ENCODE results near the gene IGF2.
A peak's percentile ranks its signal among the peaks of the same experiment; 100 is the strongest.

Gene IGF2

DNA sequence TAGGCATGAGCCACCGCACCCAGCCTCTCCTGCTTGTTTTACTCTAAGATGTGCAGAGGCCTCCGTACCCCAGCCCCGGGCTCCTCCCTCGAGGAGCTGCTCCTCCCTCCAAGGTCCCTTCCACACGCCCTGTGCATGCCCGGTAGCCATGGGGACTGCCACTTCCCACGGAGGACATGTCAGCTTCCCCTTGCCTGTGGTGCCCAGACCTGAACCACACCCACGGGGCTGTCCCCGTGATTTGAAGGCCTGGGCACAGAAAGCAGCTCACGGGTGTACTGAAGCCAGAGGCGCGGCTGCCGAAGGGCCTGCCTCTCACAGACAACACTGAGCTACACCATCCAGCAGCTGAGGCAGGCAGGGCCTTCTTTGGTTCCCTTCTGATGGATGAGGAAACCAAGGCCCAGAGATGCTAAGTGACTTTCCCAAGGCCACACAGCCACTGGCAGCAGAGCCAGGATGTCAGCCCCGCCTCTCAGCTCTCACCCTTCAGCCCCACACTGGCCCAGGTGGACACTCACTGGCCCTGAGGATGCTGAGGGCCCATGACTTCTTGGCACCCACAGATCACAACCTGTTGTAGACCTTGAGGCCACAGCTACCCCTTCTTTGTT, 14.5 kb upstream of the IGF2 start:
- no peak for DNase-seq

DNA sequence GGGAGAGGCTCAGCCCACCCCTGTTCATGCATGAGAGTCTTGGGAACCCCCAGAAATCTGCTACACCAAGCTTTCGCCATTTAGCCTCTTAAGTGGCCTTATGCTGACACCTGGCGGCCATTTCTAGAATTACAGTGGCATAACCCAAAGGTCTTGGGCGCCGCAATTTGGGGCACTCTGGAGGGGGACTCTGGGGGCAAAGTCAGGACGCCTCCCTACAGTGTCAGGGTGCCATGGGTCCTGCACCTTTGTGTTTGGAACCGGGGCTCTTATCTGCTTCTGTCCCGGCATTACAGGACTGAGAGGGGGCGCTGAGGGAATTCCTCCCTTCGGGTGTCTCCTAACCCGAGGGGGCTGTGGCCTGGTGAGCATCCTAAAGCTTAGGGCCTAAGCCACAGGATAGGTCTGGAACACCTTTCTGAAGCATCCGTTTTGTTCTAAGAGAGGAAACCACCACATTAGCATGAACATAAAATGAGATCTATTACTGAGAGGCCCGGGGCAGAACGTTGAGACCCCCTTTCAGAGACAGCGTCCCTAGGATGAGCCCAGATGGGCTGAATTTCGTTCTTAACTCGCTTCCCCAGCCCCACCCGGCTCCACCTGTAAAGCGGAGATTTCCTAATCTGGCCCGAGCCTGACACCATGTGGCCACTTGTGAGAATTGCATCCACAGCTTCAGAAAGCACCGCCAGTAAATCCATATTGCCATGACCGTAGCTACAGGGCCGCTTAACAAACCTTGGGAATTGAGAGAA, 12.5 kb upstream of the IGF2 start:
- peak; percentile 88 for DNase-seq

DNA sequence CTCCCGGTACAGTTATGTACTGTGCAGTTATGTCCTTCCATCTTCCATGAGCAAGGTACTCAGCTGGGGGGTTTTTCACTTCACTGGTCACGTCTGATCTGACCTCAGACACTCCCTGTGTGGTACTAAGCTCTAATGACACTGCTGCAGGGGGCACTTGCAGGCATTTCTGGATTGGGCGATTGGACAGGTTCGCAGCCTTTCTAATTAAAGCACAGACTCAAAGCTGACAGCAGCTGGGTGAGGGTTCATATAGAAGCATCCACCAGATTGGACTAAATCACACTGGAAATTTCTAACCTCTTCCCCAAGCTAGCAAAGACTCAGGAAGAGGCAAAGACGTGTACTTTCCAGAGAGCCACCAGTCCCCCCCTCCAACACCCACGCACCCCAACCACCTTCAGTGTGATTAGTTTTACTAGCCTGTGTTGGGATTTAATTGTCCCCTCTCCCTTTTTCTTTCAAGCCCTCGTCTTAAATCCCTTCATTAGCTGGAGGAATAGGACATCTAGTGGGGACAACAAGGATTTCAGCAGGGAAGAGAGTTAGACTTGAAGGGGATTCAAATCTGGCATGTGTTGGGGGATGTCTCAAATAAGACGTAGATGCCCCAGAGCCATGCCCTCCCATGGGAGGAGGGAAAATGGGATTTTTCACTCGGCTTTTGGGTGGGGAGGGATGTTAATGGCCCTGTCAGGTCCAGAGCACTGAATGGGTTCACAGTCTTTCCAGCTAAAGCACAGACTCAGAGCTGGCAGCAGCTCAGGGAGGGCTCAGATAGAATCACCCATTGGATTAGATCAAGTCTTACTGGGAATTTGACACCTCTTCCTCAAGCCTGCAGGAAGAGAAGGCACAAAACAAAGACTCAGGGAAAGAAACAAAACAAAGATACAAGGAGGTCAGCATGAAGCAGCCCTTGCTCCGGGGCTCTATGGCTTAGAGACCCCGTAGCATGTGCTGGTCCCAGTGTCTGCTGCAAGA, 11.0 kb upstream of the IGF2 start:
- DNase-seq = peak; percentile 80

DNA sequence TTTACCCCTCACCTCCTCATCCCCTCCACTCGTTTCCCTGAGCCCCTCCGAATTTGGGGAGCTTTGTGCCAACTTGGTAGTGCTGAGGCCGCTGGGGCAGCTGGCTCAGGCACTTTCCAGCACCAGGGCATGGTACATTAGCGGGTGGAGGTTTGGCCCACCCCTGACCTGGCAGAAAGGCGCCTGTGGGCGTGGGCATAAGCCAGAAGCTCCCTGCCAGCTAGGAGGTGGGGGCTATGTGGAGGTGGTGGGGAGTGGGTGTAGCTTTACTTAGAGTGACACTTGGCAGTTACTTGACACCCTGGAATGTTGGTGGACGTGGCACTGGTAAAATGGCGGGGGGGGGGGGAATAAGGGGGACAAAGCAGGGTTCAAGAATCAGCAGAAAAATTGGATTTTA, 10.3 kb upstream of the IGF2 start:
- no peak for DNase-seq

DNA sequence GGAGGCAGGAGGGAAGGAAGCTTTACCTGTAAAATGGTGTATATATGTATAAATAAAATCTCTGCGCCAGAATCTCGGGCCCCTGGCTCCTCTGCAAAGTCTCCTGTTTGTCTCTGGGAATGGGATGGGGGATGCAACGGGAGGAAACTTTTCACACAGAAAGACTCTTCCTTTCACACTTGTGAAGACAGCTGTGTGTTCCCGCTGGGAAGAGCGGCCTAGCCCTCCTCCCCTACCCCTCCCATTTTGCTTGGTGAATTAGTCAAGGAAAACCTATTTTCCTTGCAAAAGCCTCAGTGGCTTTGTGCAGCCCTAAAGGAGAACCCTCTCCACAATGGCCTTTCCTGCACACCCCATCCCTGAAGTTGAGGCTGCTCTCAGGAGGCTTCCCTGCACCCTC, 9.4 kb upstream of the IGF2 start:
- DNase-seq = no peak

DNA sequence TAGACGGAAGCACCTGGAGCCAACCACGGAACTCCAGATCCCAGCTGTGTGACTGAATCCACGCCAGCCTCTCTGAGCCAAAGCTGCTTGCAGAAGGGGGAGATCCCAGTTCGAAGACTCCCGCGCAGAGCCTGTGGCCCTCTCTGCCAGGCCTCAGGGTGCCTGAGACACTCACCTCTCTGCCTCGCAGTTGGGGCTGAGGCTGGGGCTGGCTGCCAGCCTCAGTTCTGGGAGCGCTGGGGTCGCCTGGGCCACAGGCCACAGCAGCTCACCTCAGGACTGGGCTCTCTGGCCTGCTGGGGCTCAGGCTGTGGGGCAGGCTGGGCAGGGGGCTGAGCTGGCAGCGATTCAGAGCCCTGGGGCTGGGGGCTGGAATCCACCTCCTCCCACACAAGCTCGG, 8.2 kb upstream of the IGF2 start:
- no peak for DNase-seq

DNA sequence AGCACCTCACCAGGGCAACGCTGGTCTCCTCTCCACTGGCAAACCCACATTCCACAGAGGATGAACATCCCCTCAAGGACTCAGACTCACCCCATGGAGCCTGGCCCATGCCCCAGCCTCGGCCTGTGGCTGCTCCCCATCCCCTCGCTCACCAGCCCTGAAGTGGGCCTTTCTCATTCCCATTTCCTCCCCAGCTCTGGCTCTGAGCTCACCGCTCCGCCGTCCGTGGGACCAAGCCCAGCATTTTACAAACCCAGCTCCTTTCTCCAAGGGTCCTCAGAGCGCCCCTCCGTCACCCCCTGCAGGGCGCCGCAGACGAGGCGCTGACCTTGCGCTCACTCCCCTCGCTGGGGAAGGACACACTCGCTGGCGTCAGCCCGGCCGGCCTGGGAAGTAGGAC, 6.9 kb upstream of the IGF2 start:
- no peak for DNase-seq

DNA sequence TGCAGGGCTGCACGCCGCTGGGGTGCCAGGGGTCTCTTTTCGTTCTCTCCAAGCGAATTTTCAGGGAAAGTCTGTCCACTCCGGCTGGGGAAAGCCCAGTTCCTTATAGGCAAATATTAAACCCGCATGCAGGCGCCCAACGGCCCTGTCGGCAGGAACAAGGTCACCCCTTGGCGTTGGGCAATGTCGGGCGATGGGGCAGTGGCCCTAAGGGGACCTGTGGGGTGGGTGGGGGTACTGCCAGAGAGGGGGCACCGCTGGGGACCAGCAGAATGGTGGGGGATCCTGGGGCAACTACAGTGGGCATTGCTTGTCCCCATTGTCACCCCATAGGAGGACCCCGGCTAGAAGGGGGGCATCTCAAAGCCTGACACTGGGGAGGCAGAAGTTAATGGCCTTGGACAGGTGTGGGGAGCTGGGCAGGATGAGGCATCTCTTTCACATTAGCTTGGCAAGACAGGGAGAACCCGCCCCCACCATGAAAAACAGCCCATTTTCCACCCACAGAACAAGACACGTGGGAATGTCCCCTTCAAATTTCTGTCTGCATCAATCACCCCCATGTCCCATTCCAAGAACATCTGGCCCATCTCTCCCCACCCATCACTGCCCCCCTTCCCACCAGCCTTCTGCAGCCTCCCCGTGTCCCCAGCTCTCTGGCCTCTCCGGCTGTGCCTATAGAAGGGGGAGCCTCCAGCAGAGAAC, 5.5 kb upstream of the IGF2 start:
- DNase-seq = no peak

DNA sequence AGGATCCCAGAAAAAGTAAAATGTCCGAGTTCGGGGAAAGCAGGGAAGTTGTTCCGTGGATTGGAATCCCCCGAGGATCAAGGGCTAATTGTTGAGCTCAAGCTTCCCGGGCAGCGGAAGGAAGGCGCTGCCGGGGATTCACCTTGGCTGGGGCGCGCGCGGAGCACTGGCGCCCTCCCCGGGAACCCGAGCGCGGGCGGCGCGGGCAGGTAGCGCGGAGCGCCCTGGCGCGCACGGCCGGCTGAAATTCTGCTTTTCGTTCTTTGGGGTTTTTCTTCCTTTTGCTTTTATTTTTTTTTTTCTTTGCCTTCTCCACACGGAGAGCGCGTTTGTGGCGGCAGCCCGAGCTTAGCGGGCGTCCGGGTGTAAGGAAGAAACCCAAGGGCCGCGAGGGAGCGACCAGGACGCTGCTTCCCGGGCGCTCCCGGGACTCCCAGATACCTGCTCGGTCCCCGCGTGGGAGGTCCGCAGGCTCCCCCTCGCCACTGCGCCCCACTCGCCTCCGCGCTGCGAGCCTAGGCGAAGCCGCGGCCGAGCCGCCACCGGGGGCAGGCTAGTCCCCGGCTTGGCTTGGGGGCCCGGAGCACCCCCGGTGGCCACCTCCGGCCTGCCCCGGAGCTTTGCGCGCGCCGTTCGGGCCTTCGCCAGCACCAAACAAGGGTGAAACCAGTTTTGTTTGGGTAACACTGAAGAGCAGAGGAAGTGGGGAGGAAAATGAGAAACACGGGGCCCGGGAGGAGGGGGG, 4.8 kb upstream of the IGF2 start:
- peak; percentile 64 for DNase-seq

DNA sequence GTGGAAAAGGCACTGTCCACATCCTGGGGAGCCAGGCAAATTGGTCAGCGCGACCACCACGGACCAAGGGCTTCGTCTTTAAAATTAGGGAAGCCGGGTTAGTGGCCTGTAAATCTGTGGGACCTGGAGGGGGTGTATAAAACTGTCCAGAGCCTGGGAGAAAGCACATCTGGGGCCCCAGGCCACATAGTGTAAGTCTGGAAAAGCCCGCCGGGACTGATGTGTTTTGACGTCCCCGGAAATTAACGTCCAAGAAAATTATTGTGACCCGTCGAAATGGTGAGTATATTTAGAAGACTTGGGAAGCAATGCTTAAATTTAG, 4.2 kb upstream of the IGF2 start:
- no peak for DNase-seq

DNA sequence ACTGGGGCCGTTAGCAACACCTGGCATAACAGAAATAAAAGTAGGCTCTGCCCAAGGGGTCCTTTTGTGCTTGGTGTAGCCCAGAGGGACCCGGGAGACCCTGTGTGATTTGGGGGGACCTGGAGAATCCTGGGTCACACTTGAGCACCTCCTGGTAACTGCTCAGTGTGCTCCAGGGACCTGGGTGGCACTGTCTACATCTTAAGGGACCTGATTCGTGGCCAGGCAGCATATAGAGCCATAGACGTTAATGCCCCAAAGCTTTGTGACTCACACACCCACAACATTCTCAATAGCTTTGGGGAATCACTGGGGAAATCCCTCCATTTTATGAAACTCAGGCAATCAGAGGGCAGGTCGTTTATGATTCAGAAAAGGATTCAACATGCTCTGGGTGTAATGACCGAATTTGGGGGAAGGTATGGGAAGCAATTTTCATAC, 3.6 kb upstream of the IGF2 start:
- no peak for DNase-seq

DNA sequence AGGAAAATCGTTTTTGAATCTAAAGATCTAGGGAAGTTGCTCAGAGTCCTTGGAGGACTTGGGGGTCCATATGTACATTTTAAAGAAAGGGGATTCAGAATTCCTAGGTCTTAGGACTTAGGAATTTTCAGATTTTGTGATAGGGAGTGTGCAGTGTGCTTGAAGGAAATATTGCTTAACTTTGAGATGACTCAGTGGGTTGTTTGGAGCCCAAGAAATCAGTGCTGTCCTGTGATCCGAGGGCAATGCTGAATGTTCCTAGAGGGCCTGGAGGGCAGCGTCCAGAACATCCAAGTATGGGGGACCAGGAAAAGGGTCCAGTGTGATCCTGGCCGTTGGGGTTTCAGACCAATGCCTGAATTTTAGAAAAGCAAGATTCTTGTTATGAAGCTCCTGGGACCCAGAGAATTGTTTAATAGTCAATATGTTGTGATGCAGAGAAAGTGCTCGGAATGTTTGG, 3.1 kb upstream of the IGF2 start:
- no peak for DNase-seq

DNA sequence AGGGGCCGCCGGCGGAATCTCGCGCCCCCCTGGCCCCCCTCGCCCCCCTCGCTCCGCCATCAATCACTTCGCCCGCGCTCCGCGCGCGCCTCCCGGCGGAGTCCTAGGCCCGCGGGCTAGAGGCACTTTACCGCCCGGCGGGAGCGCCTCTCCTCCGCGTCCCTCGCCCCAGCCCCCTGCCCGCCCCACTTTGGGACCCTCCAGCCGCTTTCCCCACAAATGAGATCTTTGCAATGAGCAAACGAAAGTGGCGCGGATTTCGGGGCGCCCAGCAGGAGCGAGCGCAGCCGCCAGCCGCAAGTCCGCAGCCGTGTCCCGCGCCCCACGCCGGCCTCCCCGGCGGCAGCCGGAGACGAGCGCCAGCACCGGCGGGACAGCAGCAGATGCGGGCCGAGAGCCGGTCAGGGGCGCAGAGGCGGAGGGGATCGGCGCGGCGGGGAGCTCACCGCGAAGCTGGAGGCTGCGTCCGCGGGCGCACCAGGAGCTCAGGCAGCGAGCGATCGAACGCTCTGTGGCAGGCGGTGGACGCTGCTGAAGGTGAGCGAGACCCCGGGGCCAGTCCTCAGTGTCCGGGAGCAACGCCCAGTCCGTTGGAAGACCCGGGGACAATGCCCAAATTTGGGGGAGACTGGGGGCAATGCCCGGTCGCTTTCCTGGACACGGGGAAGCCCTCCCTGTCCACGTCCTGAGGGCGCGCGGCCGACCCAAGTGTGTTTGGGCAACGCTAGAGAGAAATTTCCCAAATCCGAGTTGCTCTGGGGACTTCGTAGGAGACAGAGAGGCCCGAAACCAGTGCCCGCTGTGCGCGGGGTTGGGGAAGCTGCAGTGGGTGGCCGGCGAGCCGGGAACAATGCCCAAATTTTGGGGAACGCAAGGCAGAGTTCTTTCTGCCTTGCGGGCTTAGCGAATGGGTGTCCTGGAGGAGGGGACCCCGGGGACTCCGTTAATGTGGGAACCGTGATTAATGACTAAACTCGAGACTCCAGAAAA, 1.5 kb upstream of the IGF2 start:
- peak; percentile 71 for DNase-seq

DNA sequence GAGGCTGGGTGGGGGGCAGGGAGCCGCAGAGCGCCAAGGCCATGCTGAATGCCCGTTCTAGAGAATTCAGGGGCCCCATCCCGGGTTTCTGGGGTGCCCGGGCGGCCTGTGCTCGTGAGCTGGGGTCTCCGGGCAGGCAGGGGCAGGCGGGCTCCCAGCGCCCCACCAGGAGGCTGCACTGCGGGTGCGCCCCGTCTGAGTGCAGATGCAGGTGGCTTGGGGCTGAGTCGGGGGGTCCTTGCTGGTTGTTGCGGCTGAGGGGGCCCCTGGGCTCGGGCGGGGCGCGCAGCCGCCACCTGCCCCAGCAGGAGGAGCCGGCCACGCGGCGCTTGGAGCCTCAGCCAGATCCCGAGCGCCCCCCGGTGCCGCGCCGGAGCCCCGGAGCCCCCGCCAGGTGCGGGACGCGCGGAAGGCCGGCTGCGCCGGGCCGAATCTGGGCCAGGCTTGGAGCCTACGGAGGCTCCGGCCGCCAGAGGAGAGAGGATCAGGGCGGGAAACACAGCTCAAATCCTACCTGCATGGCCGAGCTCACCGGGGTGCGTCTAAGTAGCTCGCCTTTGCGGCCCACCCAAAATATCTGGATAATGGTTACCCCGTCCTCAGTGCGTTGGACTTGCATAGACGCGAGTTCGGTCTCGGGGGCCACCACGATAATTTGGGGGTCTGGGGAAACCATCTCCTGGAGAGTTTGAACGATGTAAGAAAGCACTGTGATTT, 590 bp upstream of the IGF2 start:
- DNase-seq = no peak

DNA sequence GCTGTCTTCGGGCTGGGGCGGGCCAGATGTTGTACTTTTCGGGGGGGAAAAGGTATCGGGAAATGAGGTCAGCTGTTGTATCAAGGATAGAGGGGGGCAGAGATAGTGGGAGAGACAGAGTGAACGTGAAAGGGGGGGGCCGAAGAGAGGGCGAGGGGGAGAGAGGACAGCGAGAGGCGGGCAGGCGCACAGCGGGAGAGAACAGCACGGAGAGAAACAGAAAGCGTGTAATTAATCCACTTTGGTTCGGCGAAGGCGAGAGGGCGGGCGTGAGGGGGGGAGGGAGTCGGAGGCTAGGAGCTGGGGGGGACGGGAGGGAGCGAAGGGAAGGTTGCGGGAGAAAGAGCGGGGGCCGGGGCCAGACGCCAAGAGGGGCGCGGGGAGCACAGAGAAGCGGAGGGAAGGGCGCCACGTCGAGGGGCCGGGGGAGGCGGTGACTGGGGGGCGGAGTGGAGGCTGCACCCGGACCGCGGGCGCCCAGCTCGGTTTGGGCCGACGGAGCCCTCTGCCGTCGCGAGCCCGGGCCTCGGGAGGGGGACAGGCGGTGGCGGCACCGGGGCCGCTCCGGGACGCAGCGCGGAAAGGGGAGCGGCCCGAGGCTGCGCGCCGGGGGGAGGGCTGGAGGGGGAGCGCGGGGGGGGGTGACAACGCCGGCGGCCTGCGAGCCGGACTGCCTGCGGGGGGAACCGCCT, 612 bp downstream of the IGF2 start:
- DNase-seq = no peak

DNA sequence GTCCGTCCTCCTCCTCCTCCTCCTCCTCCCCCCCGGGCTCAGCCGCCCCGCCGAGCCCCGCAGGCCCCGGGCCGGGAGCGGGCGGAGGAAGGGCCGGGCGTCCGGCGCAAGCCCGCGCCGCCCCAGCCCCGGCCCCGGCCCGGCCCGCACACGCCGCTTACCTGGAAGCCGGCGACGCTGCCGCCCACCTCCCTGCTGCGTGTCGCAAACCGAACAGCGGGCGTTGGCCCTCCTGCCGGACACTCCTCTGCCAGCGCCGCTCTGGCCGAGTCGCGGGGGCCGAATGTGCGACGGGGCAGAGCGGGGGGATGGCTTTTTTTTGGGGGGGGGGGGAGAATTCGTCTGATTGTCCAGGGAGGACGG, 1.1 kb downstream of the IGF2 start:
- no peak for DNase-seq

DNA sequence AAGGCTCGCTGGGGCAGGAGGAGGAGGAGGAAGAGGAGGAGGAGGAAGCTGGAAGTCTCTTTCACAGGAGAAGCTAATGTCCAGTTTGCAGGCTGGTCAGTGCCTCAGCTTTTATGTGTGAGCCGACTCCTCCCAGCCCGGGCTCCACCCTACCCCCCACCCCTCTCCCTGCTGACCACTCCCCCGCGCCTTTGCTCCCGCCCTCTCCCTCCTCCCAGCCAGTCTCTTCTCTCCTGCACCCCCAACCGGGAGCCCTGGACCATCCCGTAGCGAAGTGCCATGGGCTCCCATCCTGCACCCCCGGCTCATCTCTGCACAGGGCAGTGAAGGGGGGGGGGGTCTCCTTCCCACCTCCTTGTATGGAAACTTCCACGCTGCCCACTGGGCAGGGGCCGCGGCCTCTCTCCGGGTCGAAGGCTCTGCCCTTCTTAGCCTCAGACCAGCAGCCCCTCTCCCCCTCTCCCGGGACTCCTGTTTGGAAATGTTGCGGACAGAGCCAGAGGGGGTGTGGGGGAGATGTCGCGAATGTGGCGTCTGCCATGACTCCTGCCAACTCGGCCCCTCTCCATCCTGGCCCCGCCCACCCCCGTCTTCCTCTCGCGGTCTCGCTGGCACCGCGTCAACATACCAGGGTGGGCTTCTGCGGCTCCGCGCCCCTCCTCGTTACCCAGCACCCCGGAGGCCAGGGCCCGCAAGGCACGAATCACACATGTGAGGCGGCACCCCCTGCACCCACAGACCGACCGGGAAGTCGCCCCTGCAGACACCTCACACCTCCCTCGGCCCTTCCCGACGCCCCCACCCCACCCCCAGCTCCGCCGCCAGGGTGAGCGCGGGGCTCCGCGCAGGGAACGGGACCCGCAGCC, 1.8 kb downstream of the IGF2 start:
- peak; percentile 79 for DNase-seq

DNA sequence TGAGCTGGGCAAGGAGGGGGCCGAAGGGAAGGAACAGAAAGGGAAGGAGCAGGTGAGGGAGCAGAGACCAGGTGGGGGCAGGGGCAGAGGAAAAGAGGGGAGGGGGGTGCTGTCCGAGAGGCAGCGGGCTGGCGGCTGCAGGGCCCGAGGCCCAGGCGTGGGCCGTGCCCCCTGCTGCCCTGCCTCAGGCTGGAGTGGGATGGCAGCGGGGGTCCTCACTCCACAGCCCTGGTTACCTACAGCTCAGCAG, 2.3 kb downstream of the IGF2 start:
- DNase-seq = no peak

All from retina (tissue), 1 donor.